ENCODE measurements around the gene TARS2. TPM values are rescaled to one million over a fixed set of nuclear protein-coding genes. Genes with fewer than 3 reads are reported as not detected.

The TARS2 gene
- total and polyA plus RNA-seq, 2 of the 4 experiments (the other 2 are of a cell fraction), result 10.9 to 21.8 TPM

- Histone ChIP-seq H3K18ac (ENCODE audit: low read depth, low read length) (no peak overlapping the region), H3K14ac (replicated peaks; ENCODE audit: low read depth, low read length) (peak overlapping the region; percentile 45; the same call in 1 of the 2 replicates), H4K5ac (ENCODE audit: low read depth, low read length) (peak overlapping the region; percentile 74; the same call in 1 of the 2 replicates), H2BK120ac (ENCODE audit: low read depth, low read length) (peak overlapping the region; percentile 68; the same call in 1 of the 2 replicates), H2BK15ac (ENCODE audit: low read depth, low read length) (peak overlapping the region; percentile 37; the same call in 2 of the 3 replicates), H3K4ac (ENCODE audit: low read depth, low read length) (peak overlapping the region; percentile 76), H3K79me1 (ENCODE audit: low read depth in 1 of 2, low read length in 2 of 2) (peaks cover 3 to 37% of the 10 kb centered on the region in 2 experiments; a peak in 3 of 4 replicates), H2AK9ac (replicated peaks; ENCODE audit: low read depth, low read length, poor library complexity) (peak overlapping the region; percentile 97), H3K4me3 (ENCODE audit: insufficient read depth, low read depth, low read length) (peak overlapping the region; percentile 50; the same call in 1 of the 2 replicates), H3K9me3 (ENCODE audit: control insufficient read depth, insufficient read depth, low read length) (no peaks in the 10 kb centered on the region), H4K20me1 (ENCODE audit: insufficient read depth, low read length) (no peaks in the 10 kb centered on the region; the same call in none of the 2 replicates), H3K4me1 (ENCODE audit: control insufficient read depth, insufficient read depth, low read length) (peaks cover 26% of the 10 kb centered on the region), H2BK20ac (ENCODE audit: low read depth, low read length) (no peak overlapping the region), H3K36me3 (ENCODE audit: control insufficient read depth, insufficient read depth, low read length) (no peaks in the 10 kb centered on the region; the same call in 1 of the 2 replicates), H4K91ac (ENCODE audit: insufficient read depth, low read depth, low read length) (peak overlapping the region; percentile 43; the same call in 1 of the 2 replicates), H3K9ac (ENCODE audit: low read depth, low read length) (0 out of 2 replicates have a peak overlapping the region, but pooled peaks have one; percentile 57), H3K27ac (ENCODE audit: insufficient read depth, low read length) (no peak overlapping the region), H3K27me3 (ENCODE audit: control insufficient read depth, insufficient read depth, low read length) (no peaks in the 10 kb centered on the region), H2AFZ (replicated peaks; ENCODE audit: low read length, poor library complexity) (peak overlapping the region; percentile 56), H4K8ac (ENCODE audit: low read depth in 2 of 2, low read length in 2 of 2) (peak overlapping the region in 1 of 2 experiments; percentile 21; a peak in 2 of 4 replicates), H3K56ac (ENCODE audit: extremely low read depth, insufficient read depth, low read length) (no peak overlapping the region), H2AK5ac (ENCODE audit: low read depth, low read length) (peak overlapping the region; percentile 75), H3K4me2 (ENCODE audit: low read depth, low read length) (peak overlapping the region; percentile 99), H3K9me1 (ENCODE audit: insufficient read depth, low read length) (peaks cover 6% of the 10 kb centered on the region), H2BK5ac (ENCODE audit: low read depth, low read length, poor library complexity, severe bottlenecking) (no peak overlapping the region), H3K23ac (ENCODE audit: low read depth, low read length) (peak overlapping the region; percentile 92; the same call in 1 of the 2 replicates)
- dilution Hi-C loops (cut with HindIII; ENCODE audit: low sequenced_read_pairs, unreplicated experiment) (no loop called here), intact Hi-C loops (cut with micrococcal nuclease) (no loop called here), in situ Hi-C loops (cut with MboI; ENCODE audit: low sequenced_read_pairs) (loop anchor here (10.0 kb wide), 1 partner anchor 286 kb away; the partner anchor contains the start of gene APH1A)
- BruUV-seq (replicated peaks), result no TSS peak
- TF ChIP-seq CTCF (conservative IDR thresholded peaks at IDR 0.05; ENCODE audit: low read depth, low read length) (no peak), MXI1 (IDR thresholded peaks at IDR 0.05; ENCODE audit: borderline replicate concordance, low read depth, low read length) (no peak), MAZ (IDR thresholded peaks at IDR 0.05; ENCODE audit: borderline replicate concordance, low read depth, low read length) (no peak), RFX5 (IDR thresholded peaks at IDR 0.05; ENCODE audit: low read depth, low read length) (no peak), MAFK (IDR thresholded peaks at IDR 0.05; ENCODE audit: low read depth, low read length) (no peak), CEBPB (IDR thresholded peaks at IDR 0.05; ENCODE audit: low read depth, low read length) (no peak)
- WGBS, 2 experiments (ENCODE audit: extremely low coverage in 2 of 2, insufficient read length in 1 of 2), result no CpG with 5 or more reads among the region's 22 CpGs
- ChIA-PET CTCF (interaction anchor here (0.6 to 1.0 kb wide), 2 partner anchors 10 to 142 kb away, joined by 3 to 4 read pairs; no protein-coding TSS in a partner anchor), POLR2A (ENCODE audit: unreplicated experiment) (interaction anchor here (1.0 kb wide), 1 partner anchor 42 kb away, joined by 3 read pairs; no protein-coding TSS in a partner anchor)
- ATAC-seq (ENCODE audit: low read depth) (no peak), DNase-seq (no peak)
These were observed 63.2 kb downstream of the TARS2 start for GRCh38 chr1:150550222-150551050.

All from IMR-90 (cell line).